Measurements from ENCODE around the gene PTPRD.

The PTPRD gene

DNA sequence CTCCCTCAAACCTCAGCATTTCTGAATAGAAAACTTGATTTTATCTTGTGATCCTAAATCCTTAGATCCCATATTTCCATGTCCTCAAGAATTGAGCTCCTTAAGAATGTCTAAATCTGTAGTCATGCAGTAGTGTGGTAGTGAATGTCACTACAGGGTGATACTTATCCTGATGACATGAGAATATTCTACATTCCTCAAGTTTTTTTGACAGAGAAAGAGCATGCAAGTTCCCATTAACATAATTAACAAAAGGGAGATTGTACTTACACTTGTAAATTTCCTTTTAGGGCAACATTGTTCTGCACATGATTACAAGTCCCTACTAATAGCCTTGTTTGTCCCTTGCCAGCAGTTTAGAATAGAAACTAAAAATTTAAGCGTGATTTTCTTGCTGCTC, 352.3 kb downstream of the PTPRD start:
- DNase-seq: no peak

DNA sequence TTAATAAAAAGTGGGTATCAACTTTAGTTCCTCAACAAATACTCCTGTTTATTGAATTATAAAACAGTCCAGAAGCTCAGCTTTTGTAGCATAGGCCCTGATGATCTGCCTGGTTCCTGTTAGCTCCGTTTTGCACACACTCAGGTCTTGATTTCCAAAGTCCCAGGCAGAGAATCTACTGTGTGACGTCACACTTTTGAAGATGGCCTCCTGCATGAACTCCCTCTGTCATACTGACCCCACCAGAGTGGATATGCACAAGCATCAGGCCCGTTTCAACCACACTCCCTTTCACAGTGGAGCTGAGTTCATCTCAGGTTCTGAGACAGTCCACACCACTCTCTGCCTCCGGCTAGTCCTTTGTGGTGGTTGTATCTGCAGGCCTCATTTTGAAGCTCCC, 353.1 kb downstream of the PTPRD start:
- no peak for DNase-seq

DNA sequence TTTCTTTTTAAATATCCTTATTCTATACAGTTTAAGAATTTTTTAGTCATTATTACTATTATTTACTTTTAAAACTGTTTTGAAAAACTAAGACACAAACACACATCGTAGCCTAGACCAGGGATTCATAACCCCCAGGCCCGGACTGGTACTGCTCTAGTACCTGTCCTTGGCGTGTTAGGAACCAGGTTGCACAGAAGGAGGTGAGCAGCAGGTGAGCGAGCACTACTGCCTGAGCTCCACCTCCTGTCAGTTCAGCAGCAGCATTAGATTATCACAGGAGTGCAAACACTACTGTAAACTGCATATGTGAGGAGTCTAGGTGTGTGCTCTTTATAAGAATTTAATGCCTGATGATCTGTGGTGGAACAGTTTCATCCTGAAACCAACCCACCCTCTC, 357.0 kb downstream of the PTPRD start:
- no peak for DNase-seq

DNA sequence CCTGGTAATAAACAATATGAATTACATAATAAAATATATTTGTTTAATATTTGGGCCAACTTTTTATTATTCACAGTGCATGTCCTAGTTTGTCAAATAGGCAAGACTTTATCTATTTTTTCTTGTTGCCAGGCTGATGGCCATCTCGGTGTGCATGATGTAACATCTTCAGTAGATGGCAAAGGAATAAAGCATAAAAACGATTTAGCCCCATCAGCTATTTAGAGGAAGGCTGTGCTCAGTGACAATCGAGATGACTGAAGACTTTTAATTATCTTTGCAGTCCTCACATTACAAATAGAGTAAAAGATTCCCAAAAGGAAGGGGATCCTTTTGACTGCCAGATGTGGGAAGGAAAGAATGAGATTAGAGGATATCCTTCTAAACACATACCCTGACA, 358.5 kb downstream of the PTPRD start:
- no peak for DNase-seq

DNA sequence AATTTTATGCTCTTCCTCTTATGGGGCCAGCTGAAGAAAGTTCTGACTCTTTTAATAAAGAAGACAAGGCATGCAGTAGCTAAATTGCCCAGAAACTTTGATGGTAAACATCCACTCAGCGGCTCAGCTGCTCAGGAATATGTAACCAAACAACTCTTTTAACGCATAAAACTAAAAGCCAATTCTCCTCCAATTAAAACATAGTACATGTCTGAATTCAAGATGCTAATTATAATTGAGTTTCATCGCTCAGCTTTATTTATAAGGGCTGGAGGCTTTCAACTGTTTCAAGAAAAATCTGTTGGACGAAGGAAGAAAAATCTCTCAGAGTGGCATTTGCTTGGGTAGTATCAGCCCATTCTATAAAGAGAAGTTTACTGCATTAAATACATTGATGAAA, 359.5 kb downstream of the PTPRD start:
- no peak for DNase-seq

DNA sequence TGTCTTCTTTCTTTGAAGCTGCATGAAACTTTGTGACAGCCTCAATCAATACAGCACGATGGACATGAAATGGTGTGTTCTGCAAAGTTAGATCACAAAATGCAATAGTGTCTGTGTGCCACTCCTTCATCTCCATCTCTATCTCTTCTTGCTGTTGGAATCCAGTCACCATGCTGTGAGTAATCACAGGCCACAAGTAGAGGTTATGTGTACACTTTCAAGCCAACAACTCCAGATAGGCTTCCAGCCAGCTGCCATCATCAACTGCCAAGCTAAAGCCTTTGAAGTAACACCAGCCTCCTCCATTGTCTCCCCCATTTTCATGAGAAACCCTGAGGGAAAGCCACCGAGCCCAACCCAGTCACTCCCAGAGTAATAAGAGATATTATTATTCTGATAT, 360.6 kb downstream of the PTPRD start:
- DNase-seq: no peak

DNA sequence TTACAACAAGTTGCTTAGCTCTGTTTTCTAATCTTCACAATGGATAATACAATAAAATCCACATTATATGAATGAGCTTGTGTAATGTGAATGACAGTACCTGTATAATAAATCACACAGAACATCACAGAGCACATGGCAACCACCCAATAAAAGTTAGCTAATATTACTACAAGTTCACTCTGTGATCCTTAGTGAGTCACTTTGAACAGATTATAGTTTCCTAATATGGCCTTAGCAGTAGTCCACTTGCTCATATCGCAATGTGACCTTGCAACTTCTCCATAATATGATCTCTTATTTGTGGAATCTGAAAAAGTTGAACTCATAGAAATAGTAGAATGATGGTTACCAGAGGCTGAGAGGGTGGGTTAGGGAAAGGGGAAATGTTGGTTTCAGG, 361.3 kb downstream of the PTPRD start:
- no peak for DNase-seq

DNA sequence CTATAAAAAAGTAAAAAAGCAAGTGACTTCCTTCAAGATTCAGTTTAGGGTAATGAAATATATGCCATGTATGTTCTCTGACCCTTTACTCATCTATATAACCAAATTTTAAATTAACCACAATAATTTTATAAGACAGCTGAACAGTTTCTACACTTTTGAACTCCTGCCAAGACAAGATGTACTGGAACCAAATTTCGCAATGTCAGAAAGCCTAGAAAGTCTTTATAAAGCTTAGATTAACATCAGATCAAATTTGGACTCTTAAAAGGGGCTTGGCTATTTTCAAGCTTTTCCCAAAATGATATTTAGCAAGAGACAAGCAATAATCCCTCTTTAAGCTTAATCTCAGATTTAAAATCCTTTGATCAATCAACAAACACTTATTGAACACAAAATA, 362.6 kb downstream of the PTPRD start:
- no peak for DNase-seq

DNA sequence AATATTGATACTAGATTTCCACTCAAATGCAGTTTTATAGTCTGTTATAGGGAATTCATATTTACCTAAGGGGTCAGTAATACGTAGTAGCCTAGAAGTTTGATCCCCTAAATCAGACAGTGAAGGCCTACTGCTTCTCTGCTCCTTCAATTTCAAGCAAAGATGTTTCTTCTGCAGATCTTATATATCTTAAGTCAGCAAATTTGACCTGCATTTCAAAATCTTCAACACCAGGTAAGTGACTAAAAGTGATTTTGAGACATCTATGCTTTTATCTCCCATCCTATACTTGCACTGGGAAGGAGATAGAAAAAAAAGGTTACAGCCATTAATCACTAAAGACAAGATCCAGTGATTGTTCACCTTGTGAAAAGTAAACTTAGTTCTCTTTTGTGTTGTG, 363.9 kb downstream of the PTPRD start:
- DNase-seq: no peak

DNA sequence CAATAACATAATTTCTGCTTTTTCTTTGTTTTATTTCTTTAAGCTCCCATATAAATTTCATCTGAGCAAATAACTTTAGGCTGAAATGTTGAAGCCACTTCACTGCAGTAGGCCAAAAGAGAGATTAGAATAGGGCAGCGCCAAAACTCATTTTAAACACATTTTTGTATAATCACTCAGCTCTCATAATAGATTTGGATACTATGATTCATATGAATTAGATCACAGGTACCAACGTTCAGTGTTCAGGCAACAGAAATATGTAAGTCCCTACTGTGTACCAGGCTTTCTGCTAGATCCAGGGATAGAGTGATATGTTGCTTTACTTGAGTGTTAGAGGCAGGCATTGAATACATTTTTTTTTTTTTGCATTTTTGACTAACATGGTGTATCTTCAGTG, 370.5 kb downstream of the PTPRD start:
- no peak for DNase-seq

DNA sequence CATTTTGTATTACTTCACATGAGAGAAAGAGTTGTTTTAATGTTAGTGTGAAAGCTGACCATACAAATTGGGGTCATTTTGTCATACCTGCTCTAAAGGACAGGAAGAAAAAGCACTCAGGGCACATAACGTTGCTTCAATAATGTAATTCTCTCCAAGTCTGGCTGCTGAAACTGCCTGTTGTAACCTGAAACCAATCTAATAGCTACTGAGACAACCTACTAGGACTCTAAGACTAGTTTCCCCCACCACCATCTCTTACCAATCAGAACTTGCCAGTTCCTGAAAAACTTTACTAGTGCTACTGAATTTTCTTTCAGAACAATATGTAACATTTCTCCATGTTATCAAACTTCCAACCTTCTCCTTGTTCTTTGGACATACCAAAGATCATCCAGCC, 374.7 kb downstream of the PTPRD start:
- DNase-seq: no peak

DNA sequence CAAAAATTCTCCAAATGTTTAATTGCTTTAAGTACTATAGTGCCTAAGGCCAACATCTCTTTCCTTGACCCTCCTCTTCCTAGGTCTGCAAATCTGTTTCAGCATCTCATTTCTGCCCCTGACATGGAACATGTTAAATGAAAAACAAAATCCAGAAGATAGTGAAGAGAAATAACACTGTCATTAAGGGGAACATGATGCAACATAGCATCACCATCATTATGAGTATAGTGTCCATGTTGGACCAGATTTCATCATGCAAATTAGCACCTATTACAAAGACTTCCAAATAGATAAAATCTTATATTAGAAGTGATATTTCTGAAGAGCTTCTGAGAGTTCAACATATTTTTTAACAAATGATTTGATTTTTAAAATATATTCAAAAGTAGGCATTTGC, 375.2 kb downstream of the PTPRD start:
- no peak for DNase-seq

DNA sequence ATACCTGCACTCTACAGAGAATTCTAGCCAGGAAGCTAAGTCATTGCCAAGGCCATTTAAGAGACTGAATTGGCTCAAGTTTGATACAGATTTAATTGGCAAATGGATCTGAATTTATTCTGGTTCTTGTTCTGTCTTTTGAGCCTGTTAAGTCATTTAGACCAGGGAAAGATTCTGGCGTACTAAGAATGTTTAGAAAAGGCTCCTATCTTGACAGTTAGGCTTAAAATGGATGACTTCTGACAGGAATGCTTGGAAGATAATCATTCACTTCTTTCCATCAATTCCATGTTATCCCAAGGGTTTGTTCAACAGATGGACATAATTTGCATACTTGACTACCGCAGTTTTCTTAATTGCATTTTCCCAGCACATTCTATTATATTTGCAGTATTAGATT, 376.6 kb downstream of the PTPRD start:
- no peak for DNase-seq

DNA sequence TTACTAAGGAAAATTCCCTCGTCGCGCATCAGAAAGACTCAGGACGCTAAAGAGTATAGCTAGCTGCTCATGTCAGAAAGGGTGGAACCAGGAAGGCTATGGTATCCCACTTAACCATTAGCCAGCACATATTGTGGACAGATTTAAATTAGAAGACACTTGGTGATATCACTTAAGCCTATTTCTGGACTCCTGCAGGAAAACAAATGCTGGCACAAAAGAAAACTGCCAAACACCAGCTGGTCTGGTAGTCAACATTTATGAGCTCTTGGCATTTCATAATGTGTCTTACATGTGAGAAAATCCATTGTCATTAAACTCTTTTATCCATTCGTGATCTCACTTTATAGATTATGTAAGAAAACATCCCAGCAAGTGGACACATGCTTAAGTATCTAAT, 377.4 kb downstream of the PTPRD start:
- no peak for DNase-seq

DNA sequence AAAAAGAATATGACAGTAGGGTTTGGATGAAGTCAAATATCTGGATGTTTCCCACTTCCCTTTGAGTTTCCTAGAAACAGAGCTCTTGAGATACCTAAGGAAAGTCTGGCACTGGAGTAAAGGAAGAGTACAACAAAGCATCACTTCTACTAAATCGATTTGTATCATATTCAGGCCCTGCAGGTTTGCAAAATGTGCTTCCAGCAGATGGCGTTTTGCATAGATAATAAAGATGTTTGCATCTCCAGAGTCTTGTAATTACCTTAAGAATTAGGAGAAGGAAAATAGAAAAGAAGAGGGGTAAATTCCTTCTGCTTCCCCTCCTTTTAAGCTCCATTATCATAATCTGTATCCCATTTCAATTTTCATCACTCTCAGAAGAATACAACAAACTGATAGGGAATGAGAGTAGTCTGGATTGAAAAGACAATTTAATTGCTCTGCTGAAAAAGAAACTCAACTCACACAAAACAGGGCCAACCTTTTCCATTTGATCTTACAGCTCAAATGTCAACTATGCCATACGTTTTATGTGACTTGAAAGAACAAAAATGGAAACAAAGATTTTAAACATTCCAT, 380.4 kb downstream of the PTPRD start:
- no peak for DNase-seq

DNA sequence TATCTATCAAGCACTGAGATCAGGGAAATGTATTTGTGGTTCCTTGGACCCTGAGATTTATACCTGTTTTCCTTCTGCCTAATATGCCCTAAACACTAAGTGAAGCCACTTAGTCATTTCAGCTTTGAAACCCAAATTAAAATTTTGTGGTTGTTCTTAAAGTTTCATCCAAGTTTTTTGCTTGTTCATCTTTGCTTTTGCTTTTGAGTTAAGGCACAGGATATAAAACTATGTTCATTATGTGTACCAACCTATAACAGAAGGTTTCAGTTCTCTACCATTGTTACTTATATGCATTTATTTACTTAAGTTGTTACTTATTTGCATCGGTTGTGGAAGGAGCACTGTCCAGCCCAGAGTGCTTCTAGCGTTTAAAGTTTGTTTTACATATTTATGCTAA, 382.3 kb downstream of the PTPRD start:
- no peak for DNase-seq

DNA sequence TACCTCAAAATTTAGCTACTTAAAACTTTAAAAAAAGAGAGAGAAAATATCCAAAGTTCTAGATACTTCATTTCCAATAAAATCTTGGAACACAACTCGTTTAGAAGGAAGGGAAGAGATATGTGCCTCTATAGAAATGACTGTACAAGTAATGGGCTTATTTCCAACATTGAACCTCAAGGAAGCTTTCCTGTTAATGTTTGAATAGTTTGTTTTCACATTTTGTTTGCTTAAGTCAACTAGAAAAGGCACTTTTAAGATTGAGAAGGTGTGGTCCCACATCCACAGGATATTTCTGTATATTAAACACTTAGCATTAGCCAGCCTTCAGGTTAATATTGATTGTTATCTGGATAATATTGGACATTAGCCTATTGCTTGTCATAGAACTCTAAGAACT, 384.7 kb downstream of the PTPRD start:
- no peak for DNase-seq

DNA sequence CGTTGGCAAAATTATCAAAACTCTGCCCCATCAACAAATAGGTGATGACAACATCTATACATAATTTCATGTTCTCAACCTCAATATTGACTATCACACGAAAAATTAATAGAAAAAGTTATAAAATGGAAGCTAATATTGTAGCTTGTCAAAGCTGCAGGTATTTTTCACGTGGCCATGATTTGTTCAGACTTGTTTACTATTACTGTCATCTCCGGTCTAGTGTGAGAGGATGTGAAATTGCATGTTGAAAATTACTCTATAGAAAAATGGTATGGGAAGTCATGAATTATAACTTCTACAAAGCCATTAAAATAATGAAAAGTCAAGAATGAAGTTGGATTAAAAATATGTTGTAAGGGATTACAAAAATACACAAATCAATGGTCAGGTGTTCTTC, 385.8 kb downstream of the PTPRD start:
- DNase-seq: no peak

DNA sequence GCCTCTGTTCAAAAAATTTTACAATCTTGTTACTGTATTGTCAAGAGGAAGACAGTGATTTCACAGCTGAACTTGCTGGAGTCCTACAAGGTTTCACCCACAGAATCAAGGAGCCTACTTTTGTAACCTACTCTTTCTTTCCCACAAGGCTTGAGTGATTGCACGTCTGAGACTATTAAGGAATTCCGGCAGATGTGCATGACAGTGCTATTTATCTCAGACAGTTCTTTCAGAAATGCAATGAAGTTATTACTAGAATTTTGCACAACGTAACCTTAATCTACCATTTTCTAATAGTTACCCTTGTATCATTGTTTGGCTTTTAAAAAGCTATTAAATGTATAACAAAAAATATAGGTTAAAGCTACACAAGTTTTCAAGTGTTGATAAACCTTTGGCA, 400.1 kb downstream of the PTPRD start:
- no peak for DNase-seq

DNA sequence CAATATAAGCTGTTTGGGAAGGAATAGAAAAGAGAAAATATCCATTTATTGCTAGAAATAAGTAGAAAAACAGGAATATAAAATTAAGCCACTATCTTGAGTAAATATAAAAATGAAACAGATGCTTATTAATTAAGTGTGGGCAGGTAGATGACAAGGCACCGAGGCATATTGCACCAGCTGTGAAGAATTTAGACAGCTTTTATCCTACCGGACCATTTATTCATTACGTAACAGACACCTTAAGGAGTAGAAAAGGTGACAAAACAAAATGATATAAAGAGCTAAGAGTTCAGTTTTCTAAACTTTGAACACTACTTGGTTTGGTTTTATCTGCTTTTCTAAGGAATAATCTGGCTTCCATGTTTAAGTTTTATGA, 404.1 kb downstream of the PTPRD start:
- no peak for DNase-seq

DNA sequence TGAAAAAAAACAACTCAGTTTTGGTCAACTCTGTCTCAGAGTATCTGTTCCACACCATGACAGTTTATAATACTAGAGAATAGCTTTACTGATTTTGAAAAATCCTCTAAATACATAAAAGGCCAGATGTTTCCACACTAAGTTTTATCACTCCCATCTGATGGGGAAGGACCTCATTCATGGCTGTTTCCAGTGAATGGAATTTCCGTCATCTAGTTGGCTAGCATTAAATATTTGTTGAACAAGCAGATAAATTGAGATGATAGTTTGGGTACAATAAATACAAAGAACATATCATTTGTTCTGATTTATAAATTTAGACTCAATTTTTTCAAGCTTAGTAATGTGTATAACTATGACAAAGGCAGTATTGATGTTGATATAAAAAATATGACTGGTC, 408.5 kb downstream of the PTPRD start:
- DNase-seq: no peak

DNA sequence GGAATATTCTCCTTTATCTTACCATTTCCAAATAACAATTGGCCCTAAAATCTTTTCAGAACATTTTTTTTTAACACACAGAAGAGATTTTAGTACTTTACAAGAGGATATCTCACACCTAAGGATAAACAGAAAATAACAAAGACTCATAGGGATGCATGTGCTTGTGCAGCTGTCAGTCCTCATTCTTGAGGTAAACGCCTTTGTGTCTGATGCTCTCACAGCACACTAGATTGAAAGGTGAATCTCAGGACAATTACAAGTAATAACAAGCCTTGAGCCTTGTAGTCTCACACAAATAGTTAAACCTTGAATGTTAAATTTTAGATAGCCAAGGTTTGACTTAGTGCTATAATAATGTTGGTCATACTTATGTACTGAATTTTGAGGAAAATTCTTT, 439.2 kb downstream of the PTPRD start:
- no peak for DNase-seq

DNA sequence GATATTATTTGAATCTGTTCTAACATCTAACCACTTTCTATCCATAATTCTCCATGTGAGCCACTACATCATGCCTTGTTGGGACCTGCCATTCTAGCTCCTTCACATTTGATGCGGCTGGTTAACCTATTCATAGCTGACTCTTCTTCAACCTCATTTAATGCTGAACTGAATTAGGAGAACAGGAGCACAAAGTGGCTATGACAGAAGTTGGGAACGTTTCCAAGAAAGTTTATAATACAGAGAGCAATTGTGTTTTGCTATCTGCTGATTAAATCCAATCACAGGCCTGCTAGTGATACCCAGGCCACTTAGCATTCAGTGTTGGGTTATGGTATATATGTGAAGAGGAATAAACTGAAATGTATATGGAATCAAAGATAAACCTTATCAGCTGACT, 440.3 kb downstream of the PTPRD start:
- DNase-seq: no peak

DNA sequence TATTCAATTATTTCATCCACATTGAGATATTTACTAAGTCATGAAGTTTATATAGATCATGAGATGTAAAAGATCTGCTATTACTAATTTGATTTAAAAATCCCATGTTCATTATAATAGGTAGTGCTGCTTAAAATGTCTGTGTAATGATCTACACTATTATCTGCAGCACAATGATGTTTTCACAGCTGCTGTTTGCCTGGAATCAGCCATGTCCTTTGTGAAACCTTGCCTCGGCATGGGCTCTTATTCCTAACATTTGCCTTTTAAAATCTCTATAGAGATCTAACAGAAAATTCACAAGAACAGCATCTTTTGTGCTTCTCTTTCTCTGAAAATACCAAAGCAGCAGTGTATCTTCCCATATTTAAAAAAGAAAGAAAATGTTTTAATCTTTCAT, 444.6 kb downstream of the PTPRD start:
- DNase-seq: no peak

DNA sequence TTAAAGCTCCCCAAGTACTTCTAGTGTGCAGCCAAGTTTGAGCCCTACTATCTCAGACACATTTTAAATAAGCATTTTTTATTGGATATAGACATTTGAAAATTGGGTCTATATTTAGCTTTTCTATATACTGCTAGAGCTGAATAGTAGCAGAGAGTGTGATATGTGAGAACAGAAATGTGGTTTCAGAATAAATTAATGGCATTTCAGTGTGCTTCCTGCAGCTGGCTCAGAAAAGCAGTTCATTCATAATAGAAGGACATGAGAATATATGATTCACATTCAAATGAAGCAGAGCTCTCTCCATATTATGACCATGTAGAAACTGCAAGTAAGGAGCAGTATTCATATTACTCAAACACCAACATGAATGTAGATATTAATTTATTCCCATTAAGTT, 464.0 kb downstream of the PTPRD start:
- no peak for DNase-seq

All from SW 1271 (cell line).